Suppressor macrophage (primary cell): ENCODE results near the gene PAPPA2.

Experiments used
- DNase-seq, 4 experiments: peaks; one replicate each; pipeline ENCODE4 v3.0.0-alpha.2; 2020 to 2022

PAPPA2 gene

GRCh38 chr1:176820391-176821031 lies 357.5 kb downstream of the PAPPA2 start:
- DNase-seq = no peak

GRCh38 chr1:176826265-176826664 lies 363.3 kb downstream of the PAPPA2 start:
- DNase-seq = no peak

GRCh38 chr1:176829261-176829660 lies 366.3 kb downstream of the PAPPA2 start:
- DNase-seq = no peak

- DNase-seq = no peak
These were observed 368.2 kb downstream of the PAPPA2 start for GRCh38 chr1:176831150-176831549.

GRCh38 chr1:176837708-176838107 lies 374.7 kb downstream of the PAPPA2 start:
- no peak for DNase-seq

GRCh38 chr1:176838276-176838995 lies 375.5 kb downstream of the PAPPA2 start:
- no peak for DNase-seq

GRCh38 chr1:176839216-176839615 lies 376.2 kb downstream of the PAPPA2 start:
- no peak for DNase-seq

- no peak for DNase-seq
These were observed 378.3 kb downstream of the PAPPA2 start for GRCh38 chr1:176841238-176841637.

GRCh38 chr1:176843352-176844297 lies 380.6 kb downstream of the PAPPA2 start:
- DNase-seq = no peak

GRCh38 chr1:176847052-176847451 lies 384.1 kb downstream of the PAPPA2 start:
- no peak for DNase-seq

GRCh38 chr1:176849281-176849680 lies 386.3 kb downstream of the PAPPA2 start:
- DNase-seq = no peak

- DNase-seq = no peak
These were observed 387.9 kb downstream of the PAPPA2 start for GRCh38 chr1:176850871-176851270.

- DNase-seq = no peak
These were observed 389.1 kb downstream of the PAPPA2 start for GRCh38 chr1:176852124-176852523.

- no peak for DNase-seq
These were observed 390.5 kb downstream of the PAPPA2 start for GRCh38 chr1:176853503-176853902.

- DNase-seq = no peak
These were observed 391.1 kb downstream of the PAPPA2 start for GRCh38 chr1:176854121-176854520.

- no peak for DNase-seq
These were observed 392.1 kb downstream of the PAPPA2 start for GRCh38 chr1:176854758-176855745.

GRCh38 chr1:176857632-176858031 lies 394.7 kb downstream of the PAPPA2 start:
- no peak for DNase-seq

- DNase-seq = no peak
These were observed 395.5 kb downstream of the PAPPA2 start for GRCh38 chr1:176858433-176858916.

- DNase-seq = no peak
These were observed 400.6 kb downstream of the PAPPA2 start for GRCh38 chr1:176863613-176864012.

GRCh38 chr1:176864211-176864610 lies 401.2 kb downstream of the PAPPA2 start:
- DNase-seq = no peak

- DNase-seq = no peak
These were observed 403.2 kb downstream of the PAPPA2 start for GRCh38 chr1:176866011-176866714.
